IMR-90 (cell line): ENCODE data around the gene MORC2. TPM values are rescaled to one million over a fixed set of nuclear protein-coding genes. Genes with fewer than 3 reads are reported as not detected.

Experiments used
- ATAC-seq: fragments of 200-7000 bp; cut with Tn5 transposase; 2 replicates; pipeline ENCODE4 v1.9.1; 2020; ENCODE audit warnings: low read depth, mild to moderate bottlenecking, moderate library complexity
- BruUV-seq: library from RNA; stranded (reverse); fragments of 400-500 nt; replicated peaks from 2 replicates; lab custom pipeline; 2021; lab: Mats Ljungman, UMichigan
- CTCF ChIA-PET: fragments of 300-600 bp; formaldehyde crosslinking; extraction: SDS; loops from one replicate; lab custom pipeline; 2021; ENCODE audit warnings: antibody characterized with exemption; lab: Yijun Ruan, JAX
- POLR2A ChIA-PET: fragments of 300-600 bp; sonication (Branson Sonifier 250); formaldehyde crosslinking; loops from one replicate; lab custom pipeline; 2022; ENCODE audit warnings: antibody characterized with exemption; ENCODE audit not compliant: unreplicated experiment; lab: Charles Lee
- DNase-seq: peaks from one replicate; pipeline ENCODE4 v3.0.0; 2013
- H2AFZ ChIP-seq: replicated peaks from 2 replicates; pipeline ENCODE3; 2013; ENCODE audit warnings: low read length, mild to moderate bottlenecking; ENCODE audit not compliant: poor library complexity
- H2AK5ac ChIP-seq: 2 replicates; pipeline ENCODE4 v1.6.1; 2013; ENCODE audit warnings: low read depth, low read length, inconsistent platforms
- H2AK9ac ChIP-seq: replicated peaks from 2 replicates; pipeline ENCODE3; 2013; ENCODE audit warnings: mild to moderate bottlenecking, low read depth, low read length, moderate library complexity; ENCODE audit not compliant: poor library complexity
- H2BK120ac ChIP-seq: 2 replicates; pipeline ENCODE4 v1.6.1; 2013; ENCODE audit warnings: low read depth, low read length, inconsistent platforms
- H2BK15ac ChIP-seq: 3 replicates; pipeline ENCODE4 v1.6.1; 2013; ENCODE audit warnings: low read depth, low read length, inconsistent platforms
- H2BK20ac ChIP-seq: 2 replicates; pipeline ENCODE4 v1.6.1; 2013; ENCODE audit warnings: low read depth, mild to moderate bottlenecking, inconsistent platforms, low read length, moderate library complexity
- H2BK5ac ChIP-seq: 2 replicates; pipeline ENCODE4 v1.6.1; 2013; ENCODE audit warnings: mild to moderate bottlenecking, low read depth, low read length, inconsistent platforms; ENCODE audit not compliant: poor library complexity, severe bottlenecking
- H3K14ac ChIP-seq: replicated peaks from 2 replicates; pipeline ENCODE4 v1.6.1; 2013; ENCODE audit warnings: low read depth, low read length, inconsistent platforms
- H3K18ac ChIP-seq: 2 replicates; pipeline ENCODE4 v1.6.1; 2013; ENCODE audit warnings: low read depth, low read length, control low read depth
- H3K23ac ChIP-seq: 2 replicates; pipeline ENCODE4 v1.6.1; 2013; ENCODE audit warnings: low read depth, low read length, inconsistent platforms
- H3K27ac ChIP-seq: 2 replicates; pipeline ENCODE4 v1.5.1; 2013; ENCODE audit warnings: mild to moderate bottlenecking, control low read depth, low read length; ENCODE audit not compliant: insufficient read depth
- H3K27me3 ChIP-seq: 2 replicates; pipeline ENCODE4 v1.6.1; 2013; ENCODE audit warnings: low read length; ENCODE audit not compliant: control insufficient read depth, insufficient read depth
- H3K36me3 ChIP-seq: 2 replicates; pipeline ENCODE4 v1.6.1; 2013; ENCODE audit warnings: low read length, mixed read lengths; ENCODE audit not compliant: control insufficient read depth, insufficient read depth
- H3K4ac ChIP-seq: 2 replicates; pipeline ENCODE4 v1.6.1; 2013; ENCODE audit warnings: low read depth, low read length, inconsistent platforms
- H3K4me1 ChIP-seq: 2 replicates; pipeline ENCODE4 v1.6.1; 2013; ENCODE audit warnings: low read length, mixed read lengths; ENCODE audit not compliant: control insufficient read depth, insufficient read depth
- H3K4me2 ChIP-seq: 2 replicates; pipeline ENCODE4 v1.6.1; 2013; ENCODE audit warnings: low read depth, mild to moderate bottlenecking, control low read depth, low read length, moderate library complexity
- H3K4me3 ChIP-seq: 2 replicates; pipeline ENCODE4 v1.5.1; 2013; ENCODE audit warnings: low read depth, mild to moderate bottlenecking, control low read depth, low read length, moderate library complexity; ENCODE audit not compliant: insufficient read depth
- H3K56ac ChIP-seq: 2 replicates; pipeline ENCODE4 v1.6.1; 2013; ENCODE audit warnings: low read length, inconsistent platforms; ENCODE audit not compliant: insufficient read depth; ENCODE audit errors: extremely low read depth
- H3K79me1 ChIP-seq, 2 experiments: 2 replicates each; pipeline ENCODE4 v1.6.1; 2013; ENCODE audit warnings: low read length in 2 of 2, inconsistent platforms in 1 of 2, low read depth in 1 of 2
- H3K9ac ChIP-seq: 2 replicates; pipeline ENCODE4 v1.6.1; 2013; ENCODE audit warnings: low read depth, low read length, control low read depth
- H3K9me1 ChIP-seq: 2 replicates; pipeline ENCODE4 v1.6.1; 2013; ENCODE audit warnings: low read length, inconsistent platforms; ENCODE audit not compliant: insufficient read depth
- H3K9me3 ChIP-seq: 2 replicates; pipeline ENCODE4 v1.6.1; 2013; ENCODE audit warnings: low read length; ENCODE audit not compliant: control insufficient read depth, insufficient read depth
- H4K20me1 ChIP-seq: 2 replicates; pipeline ENCODE4 v1.6.1; 2013; ENCODE audit warnings: low read length, inconsistent platforms; ENCODE audit not compliant: insufficient read depth
- H4K5ac ChIP-seq: 2 replicates; pipeline ENCODE4 v1.6.1; 2013; ENCODE audit warnings: mild to moderate bottlenecking, low read depth, low read length, control low read depth
- H4K8ac ChIP-seq, 2 experiments: 2 replicates each; pipeline ENCODE4 v1.6.1; 2013; ENCODE audit warnings: low read depth in 2 of 2, low read length in 2 of 2, control low read depth in 1 of 2, inconsistent platforms in 1 of 2
- H4K91ac ChIP-seq: 2 replicates; pipeline ENCODE4 v1.6.1; 2013; ENCODE audit warnings: low read depth, low read length, inconsistent platforms; ENCODE audit not compliant: insufficient read depth
- BHLHE40 ChIP-seq: fragments of 150-350 bp; IDR thresholded peaks from 2 replicates; pipeline ENCODE4 v1.6.1; 2016; ENCODE audit warnings: mild to moderate bottlenecking, low read depth, low read length
- CEBPB ChIP-seq: IDR thresholded peaks from 2 replicates; pipeline ENCODE4 v1.6.1; 2012; ENCODE audit warnings: low read depth, low read length, improper control_type of control experiment
- CTCF ChIP-seq: conservative IDR thresholded peaks from 2 replicates; pipeline ENCODE4 v1.5.1; 2012; ENCODE audit warnings: mild to moderate bottlenecking, low read depth, low read length, improper control_type of control experiment
- FOS ChIP-seq: fragments of 150-350 bp; IDR thresholded peaks from 2 replicates; pipeline ENCODE4 v1.6.1; 2016; ENCODE audit warnings: low read depth, low read length
- MAFK ChIP-seq: IDR thresholded peaks from 2 replicates; pipeline ENCODE4 v1.6.1; 2012; ENCODE audit warnings: low read depth, low read length, improper control_type of control experiment
- MAZ ChIP-seq: IDR thresholded peaks from 2 replicates; pipeline ENCODE4 v1.6.1; 2012; ENCODE audit warnings: low read depth, mild to moderate bottlenecking, low read length, improper control_type of control experiment, moderate library complexity, borderline replicate concordance
- RAD21 ChIP-seq: IDR thresholded peaks from 2 replicates; pipeline ENCODE4 v1.6.1; 2012; ENCODE audit warnings: low read length, improper control_type of control experiment
- RCOR1 ChIP-seq: IDR thresholded peaks from 2 replicates; pipeline ENCODE4 v1.6.1; 2012; ENCODE audit warnings: mild to moderate bottlenecking, low read length, improper control_type of control experiment; ENCODE audit not compliant: insufficient replicate concordance
- USF2 ChIP-seq: fragments of 150-350 bp; IDR thresholded peaks from 2 replicates; pipeline ENCODE4 v1.6.1; 2017; ENCODE audit warnings: mild to moderate bottlenecking, antibody characterized with exemption, low read length, low read depth
- WGBS, 2 experiments: methylation state at CpG; one replicate each; pipeline versions ENCODE4 v1.1.5 to v1.1.7; 2013; ENCODE audit warnings: missing lambda C conversion rate in 2 of 2; ENCODE audit not compliant: insufficient read length in 1 of 2; ENCODE audit errors: extremely low coverage in 2 of 2; 5-methylcytosine and 5-hydroxymethylcytosine counted together
- dilution Hi-C: fragments of 300-500 bp; cut with HindIII; formaldehyde crosslinking; loops from one replicate; pipeline ENCODE4 v1.14.3; 2018; ENCODE audit warnings: low sequenced_read_pairs; ENCODE audit not compliant: unreplicated experiment
- in situ Hi-C: fragments of 300-500 bp; cut with MboI; formaldehyde crosslinking; loops from 3 replicates; pipeline ENCODE4 v1.14.3; 2019; ENCODE audit warnings: low sequenced_read_pairs, inconsistent platforms, mixed read lengths
- intact Hi-C: fragments of 100-400 bp; cut with micrococcal nuclease; formaldehyde crosslinking; loops from 2 replicates; pipeline ENCODE4 v1.10.0; 2022
- polyA plus RNA-seq, 3 experiments: library from polyadenylated mRNA; depleted of rRNA; stranded (reverse); fragments of >200 nt; gene quantifications; 2 replicates each; pipeline ENCODE4 v1.2.3, GENCODE V29; 2012; ENCODE audit warnings: low replicate concordance in 1 of 3
- total RNA-seq: library from RNA; depleted of rRNA; stranded (reverse); fragments of >200 nt; gene quantifications from 2 replicates; pipeline ENCODE4 v1.2.3, GENCODE V29; 2012
- TF ChIP-seq, protein P1 (sequence below): fragments of 150-350 bp; IDR thresholded peaks from 2 replicates; pipeline ENCODE4 v1.6.1; 2016; ENCODE audit warnings: low read depth, mild to moderate bottlenecking, low read length, moderate library complexity, borderline replicate concordance

MORC2 gene
- total and polyA plus RNA-seq, 2 of the 4 experiments (the other 2 are of a cell fraction), result 15.8 to 24.7 TPM

GRCh38 chr22:30996462-30996861 lies 27.9 kb upstream of the MORC2 start:
- no peaks in the 10 kb centered on the region for H3K79me1 ChIP-seq
- H4K8ac ChIP-seq, result no peak overlapping the region
- H2BK120ac ChIP-seq, result no peak overlapping the region
- no peak overlapping the region for H3K56ac ChIP-seq
- WGBS, 2 experiments, result no CpG with 5 or more reads among the region's 2 CpGs
- in situ Hi-C loops, result no loop called here
- H3K27ac ChIP-seq, result no peak overlapping the region
- no peak overlapping the region for H2AFZ ChIP-seq
- H2BK15ac ChIP-seq, result no peak overlapping the region
- no peak overlapping the region for H2AK5ac ChIP-seq
- no peak overlapping the region for H3K14ac ChIP-seq
- no peak overlapping the region for H3K4me2 ChIP-seq
- no peaks in the 10 kb centered on the region for H3K4me1 ChIP-seq
- no peaks in the 10 kb centered on the region for H4K20me1 ChIP-seq
- H2AK9ac ChIP-seq, result no peak overlapping the region
- BruUV-seq, result no TSS peak
- dilution Hi-C loops, result no loop called here
- no peak overlapping the region for H3K23ac ChIP-seq
- no peak overlapping the region for H4K5ac ChIP-seq
- H3K9me3 ChIP-seq, result peaks cover 8% of the 10 kb centered on the region
- ChIA-PET CTCF (interaction anchor here (0.7 kb wide), 1 partner anchor 9 kb away, joined by 5 read pairs; no protein-coding TSS in a partner anchor), POLR2A (no interaction called here)
- H3K27me3 ChIP-seq, result no peaks in the 10 kb centered on the region
- H2BK20ac ChIP-seq, result no peak overlapping the region
- DNase-seq (no peak), ATAC-seq (no peak)
- TF ChIP-seq CTCF (no peak), RAD21 (no peak), MAZ (no peak), MAFK (no peak), BHLHE40 (no peak), RCOR1 (no peak), CEBPB (no peak), FOS (no peak), USF2 (no peak)
- TF ChIP-seq, protein P1, sequence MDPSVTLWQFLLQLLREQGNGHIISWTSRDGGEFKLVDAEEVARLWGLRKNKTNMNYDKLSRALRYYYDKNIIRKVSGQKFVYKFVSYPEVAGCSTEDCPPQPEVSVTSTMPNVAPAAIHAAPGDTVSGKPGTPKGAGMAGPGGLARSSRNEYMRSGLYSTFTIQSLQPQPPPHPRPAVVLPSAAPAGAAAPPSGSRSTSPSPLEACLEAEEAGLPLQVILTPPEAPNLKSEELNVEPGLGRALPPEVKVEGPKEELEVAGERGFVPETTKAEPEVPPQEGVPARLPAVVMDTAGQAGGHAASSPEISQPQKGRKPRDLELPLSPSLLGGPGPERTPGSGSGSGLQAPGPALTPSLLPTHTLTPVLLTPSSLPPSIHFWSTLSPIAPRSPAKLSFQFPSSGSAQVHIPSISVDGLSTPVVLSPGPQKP, result no peak
- H2BK5ac ChIP-seq, result no peak overlapping the region
- intact Hi-C loops, result no loop called here
- H3K4ac ChIP-seq, result no peak overlapping the region
- H4K91ac ChIP-seq, result no peak overlapping the region
- no peak overlapping the region for H3K4me3 ChIP-seq
- H3K18ac ChIP-seq, result no peak overlapping the region
- H3K9me1 ChIP-seq, result no peaks in the 10 kb centered on the region
- no peaks in the 10 kb centered on the region for H3K36me3 ChIP-seq
- H3K9ac ChIP-seq, result no peak overlapping the region
